ENCODE results near the gene FRG2. TPM values are rescaled to one million over a fixed set of nuclear protein-coding genes. Genes with fewer than 3 reads are reported as not detected.

FRG2 gene
- total RNA-seq = not detected in 2 replicates

DNA sequence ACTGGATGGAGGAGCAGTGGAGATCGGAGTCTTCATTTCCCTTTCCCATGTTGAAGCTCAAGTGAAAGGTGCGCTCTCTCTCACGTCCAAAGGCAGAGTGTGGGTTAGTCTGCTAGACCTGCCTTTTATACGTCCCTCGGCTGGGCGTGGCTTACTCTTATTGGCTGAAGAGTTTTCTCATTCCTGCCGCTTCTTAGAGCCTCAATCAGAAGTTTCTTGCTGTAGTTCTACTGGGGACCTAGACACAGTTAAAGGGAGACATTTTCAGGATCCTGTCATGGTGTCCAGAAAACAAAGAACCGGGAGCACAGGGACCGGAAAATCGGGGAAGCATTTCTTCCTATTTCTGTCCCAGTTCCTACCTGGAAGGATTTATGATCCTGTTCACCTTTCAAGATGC is at the start of gene FRG2:
Gene FRG2 (minus strand): TSS at position 101 of the 400 bp plus-strand sequence. CDS start 52 bp downstream, at position 49.

DNA sequence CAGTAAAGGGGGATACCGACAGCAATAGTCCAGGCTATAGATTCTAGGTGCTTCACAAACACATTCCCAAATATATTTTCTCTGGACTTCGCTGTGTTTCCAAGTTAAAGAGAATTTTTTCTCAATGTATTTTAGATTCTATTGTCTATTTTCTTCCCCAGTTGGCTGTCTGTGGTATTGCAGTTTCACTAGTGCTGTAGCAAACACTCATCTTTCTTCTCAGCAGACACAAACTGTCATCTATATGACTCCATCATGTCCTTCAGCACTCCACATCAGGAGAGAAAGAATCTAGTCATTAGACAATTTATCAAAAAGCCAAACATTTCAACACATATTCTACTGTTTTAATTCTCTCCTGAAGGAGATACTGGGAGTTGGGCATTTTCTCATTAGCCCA is 37.3 kb upstream of the FRG2 start, which contains the start of gene DBET:
Gene DBET (plus strand): TSS at position 161 of the 400 bp plus-strand sequence.

Other genes with a start within 250 kb of the FRG2 start
- 36.2 and 55.8 TPM in 2 replicates for gene FRG1, start 86.4 kb downstream of the FRG2 start, total RNA-seq
- gene DBET, start 37.2 kb upstream of the FRG2 start, total RNA-seq = under 0.01 TPM in 1 of 2 replicates, not detected in the other
- not detected in 2 replicates for gene DUX4, start 146.5 kb upstream of the FRG2 start, total RNA-seq